Stimulated activated CD4-positive, alpha-beta T cell treated with anti-CD3 and anti-CD28 coated beads, Interleukin-12 subunit alpha, Interleukin-12 subunit beta, amount 100 ng/mL, for 48 hours (primary cell): ENCODE results near the gene SNN.

ENCODE experiments used
- DNase-seq, 3 donors: peaks; one replicate each; pipeline ENCODE4 v3.0.0-alpha.2; 2020; ENCODE audit warnings: low read depth in 2 of 3, low spot score in 1 of 3

Gene SNN

GRCh38 chr16:11635113-11635652 lies 33.1 kb upstream of the SNN start:
- no peak for DNase-seq

- no peak for DNase-seq
Observed at GRCh38 chr16:11635679-11636171, 32.5 kb upstream of the SNN start.

- DNase-seq: no peak
Observed at GRCh38 chr16:11636172-11636721, 32.0 kb upstream of the SNN start.

GRCh38 chr16:11637320-11637719 lies 30.9 kb upstream of the SNN start:
- no peak for DNase-seq

GRCh38 chr16:11638140-11638539 lies 30.1 kb upstream of the SNN start:
- no peak for DNase-seq

- DNase-seq: no peak
Observed at GRCh38 chr16:11639008-11639562, 29.2 kb upstream of the SNN start.

GRCh38 chr16:11639925-11640899 lies 28.0 kb upstream of the SNN start:
- DNase-seq: no peak

- DNase-seq: no peak
Observed at GRCh38 chr16:11640987-11641817, 27.1 kb upstream of the SNN start.

- DNase-seq: no peak
Observed at GRCh38 chr16:11642765-11643116, 25.5 kb upstream of the SNN start.

GRCh38 chr16:11649276-11649675 lies 19.0 kb upstream of the SNN start:
- DNase-seq: no peak

GRCh38 chr16:11650641-11651591 lies 17.3 kb upstream of the SNN start:
- DNase-seq: no peak

- no peak for DNase-seq
Observed at GRCh38 chr16:11651796-11652195, 16.5 kb upstream of the SNN start.

GRCh38 chr16:11655655-11656054 lies 12.6 kb upstream of the SNN start:
- no peak for DNase-seq

GRCh38 chr16:11657556-11657955 lies 10.7 kb upstream of the SNN start:
- DNase-seq: no peak

- no peak for DNase-seq
Observed at GRCh38 chr16:11658896-11659708, 9.2 kb upstream of the SNN start.

- DNase-seq: no peak
Observed at GRCh38 chr16:11660565-11660964, 7.7 kb upstream of the SNN start.

- DNase-seq: no peak
Observed at GRCh38 chr16:11662582-11662981, 5.7 kb upstream of the SNN start.

GRCh38 chr16:11665071-11665491 lies 3.2 kb upstream of the SNN start:
- DNase-seq: no peak
